Glutamatergic neuron (in vitro differentiated cells): ENCODE measurements around the gene THNSL1. TPM values are rescaled to one million over a fixed set of nuclear protein-coding genes. Genes with fewer than 3 reads are reported as not detected.

Source experiments
- DNase-seq: peaks from one replicate; pipeline ENCODE4 v3.0.0; 2022
- H3K27ac Mint-ChIP-seq: one replicate; pipeline ENCODE4 v1.8.0; 2020; ENCODE audit warnings: mild to moderate bottlenecking, mixed read lengths, inconsistent platforms; ENCODE audit not compliant: unreplicated experiment
- H3K27me3 Mint-ChIP-seq: one replicate; pipeline ENCODE4 v1.8.0; 2020; ENCODE audit warnings: mild to moderate bottlenecking, moderate library complexity, mixed read lengths, inconsistent platforms; ENCODE audit not compliant: unreplicated experiment
- H3K36me3 Mint-ChIP-seq: one replicate; pipeline ENCODE4 v1.8.0; 2020; ENCODE audit warnings: mild to moderate bottlenecking, mixed read lengths, inconsistent platforms; ENCODE audit not compliant: unreplicated experiment
- H3K4me1 Mint-ChIP-seq: one replicate; pipeline ENCODE4 v1.8.0; 2020; ENCODE audit warnings: mild to moderate bottlenecking, low read depth, mixed read lengths, inconsistent platforms; ENCODE audit not compliant: unreplicated experiment
- H3K4me3 Mint-ChIP-seq: one replicate; pipeline ENCODE4 v1.8.0; 2020; ENCODE audit warnings: mild to moderate bottlenecking, mixed read lengths, inconsistent platforms; ENCODE audit not compliant: unreplicated experiment
- H3K9me3 Mint-ChIP-seq: one replicate; pipeline ENCODE4 v1.8.0; 2020; ENCODE audit warnings: mild to moderate bottlenecking, moderate library complexity, mixed read lengths, inconsistent platforms; ENCODE audit not compliant: unreplicated experiment
- total RNA-seq: library from RNA; stranded (reverse); fragmentation: NEBNext Ultra II Directional; extraction: Animal tissue kit (Norgen Biotek cat#: 25700); gene quantifications from one replicate; pipeline ENCODE4 v1.2.1, GENCODE V29; 2021; ENCODE audit not compliant: unreplicated experiment
- TF ChIP-seq, protein P1 (sequence below): fragments of 200-600 bp; sonication (generic); IDR thresholded peaks from one replicate; pipeline ENCODE4 v1.5.0; 2021; ENCODE audit not compliant: partially characterized antibody, unreplicated experiment

Gene THNSL1
- total RNA-seq, 1 donor from 2014 or later: 2.9 TPM

DNA sequence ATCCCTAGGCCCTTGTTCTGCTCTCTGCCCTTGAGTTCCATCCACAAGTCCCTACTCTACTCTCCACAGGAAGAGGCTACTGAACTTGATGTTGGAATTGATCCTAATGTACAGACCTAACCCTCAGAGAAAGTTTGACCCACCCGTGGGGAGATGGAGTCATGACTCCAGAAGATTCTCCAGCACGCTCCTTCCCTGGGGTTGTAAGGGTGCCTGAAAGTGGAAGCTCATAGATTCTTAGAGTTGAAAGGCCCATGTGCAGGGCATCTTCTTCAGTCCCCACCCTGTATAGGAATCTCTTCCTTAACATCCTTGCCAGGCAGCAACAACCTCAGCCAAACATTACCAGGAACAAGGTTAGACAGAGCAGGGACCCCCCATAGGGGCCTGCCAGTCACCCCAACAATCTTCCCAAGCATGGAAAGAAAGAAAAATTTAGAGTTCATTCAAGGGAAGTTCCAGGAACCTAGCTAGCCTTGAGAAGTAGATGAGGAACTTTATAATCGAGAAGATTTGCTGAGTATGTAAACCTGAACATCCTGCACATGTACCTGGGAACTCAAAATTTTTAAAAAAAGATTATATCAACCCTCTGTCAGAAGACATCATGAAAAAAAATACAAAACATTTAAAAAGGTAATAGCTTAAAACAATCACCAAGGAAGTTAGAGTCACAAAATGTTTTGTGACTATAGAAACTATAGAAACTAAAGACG, 49.5 kb downstream of the THNSL1 start:
- no peak overlapping the region for H3K4me3 Mint-ChIP-seq
- DNase-seq: no peak
- H3K36me3 Mint-ChIP-seq: no peaks in the 10 kb centered on the region

DNA sequence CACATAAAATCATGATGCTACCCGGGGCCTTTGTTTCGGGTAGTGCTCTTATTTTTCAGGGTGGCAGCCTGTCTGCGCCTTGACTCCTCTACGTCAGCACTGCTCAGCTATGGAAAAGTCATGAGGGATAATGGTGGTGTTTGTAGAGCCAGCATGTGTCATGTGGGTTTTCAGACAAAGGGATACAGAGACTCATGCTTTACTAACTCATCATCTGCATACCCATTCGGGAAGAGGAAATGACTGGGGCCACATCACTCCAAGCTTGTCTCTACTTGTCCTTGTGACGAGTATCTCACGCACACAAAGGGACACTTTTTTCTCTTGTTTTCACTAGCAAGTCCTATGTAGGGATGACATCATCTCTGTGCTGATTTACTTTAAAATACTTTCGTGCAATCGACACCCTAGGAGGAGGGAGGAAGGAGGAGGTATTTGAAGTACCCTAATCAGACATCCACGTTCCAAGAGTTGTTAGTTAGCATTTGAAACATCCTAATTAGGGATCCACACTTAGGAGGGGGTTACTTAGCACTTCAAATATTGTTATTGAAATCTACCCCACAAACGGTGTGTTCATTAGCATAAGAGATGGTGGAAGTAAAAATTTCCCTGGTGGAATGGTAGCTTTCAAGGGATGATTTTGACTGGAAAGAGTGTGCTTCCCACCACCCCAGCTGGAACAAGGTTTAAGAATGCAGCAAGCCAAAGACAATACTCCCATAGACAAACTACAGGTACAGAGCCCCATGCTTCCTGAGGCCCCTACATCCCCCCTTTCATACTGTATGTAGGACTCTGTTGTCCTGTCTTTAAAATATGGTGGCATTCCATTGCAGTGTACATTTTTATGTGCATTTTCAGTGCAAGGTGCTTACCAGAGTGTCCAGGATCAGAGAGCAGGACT, 52.0 kb downstream of the THNSL1 start:
- DNase-seq: no peak
- Mint-ChIP-seq H3K9me3 (no peaks in the 10 kb centered on the region), H3K4me3 (no peak overlapping the region), H3K27me3 (no peaks in the 10 kb centered on the region), H3K36me3 (no peaks in the 10 kb centered on the region), H3K4me1 (no peaks in the 10 kb centered on the region), H3K27ac (no peak overlapping the region)
- TF ChIP-seq, protein P1, sequence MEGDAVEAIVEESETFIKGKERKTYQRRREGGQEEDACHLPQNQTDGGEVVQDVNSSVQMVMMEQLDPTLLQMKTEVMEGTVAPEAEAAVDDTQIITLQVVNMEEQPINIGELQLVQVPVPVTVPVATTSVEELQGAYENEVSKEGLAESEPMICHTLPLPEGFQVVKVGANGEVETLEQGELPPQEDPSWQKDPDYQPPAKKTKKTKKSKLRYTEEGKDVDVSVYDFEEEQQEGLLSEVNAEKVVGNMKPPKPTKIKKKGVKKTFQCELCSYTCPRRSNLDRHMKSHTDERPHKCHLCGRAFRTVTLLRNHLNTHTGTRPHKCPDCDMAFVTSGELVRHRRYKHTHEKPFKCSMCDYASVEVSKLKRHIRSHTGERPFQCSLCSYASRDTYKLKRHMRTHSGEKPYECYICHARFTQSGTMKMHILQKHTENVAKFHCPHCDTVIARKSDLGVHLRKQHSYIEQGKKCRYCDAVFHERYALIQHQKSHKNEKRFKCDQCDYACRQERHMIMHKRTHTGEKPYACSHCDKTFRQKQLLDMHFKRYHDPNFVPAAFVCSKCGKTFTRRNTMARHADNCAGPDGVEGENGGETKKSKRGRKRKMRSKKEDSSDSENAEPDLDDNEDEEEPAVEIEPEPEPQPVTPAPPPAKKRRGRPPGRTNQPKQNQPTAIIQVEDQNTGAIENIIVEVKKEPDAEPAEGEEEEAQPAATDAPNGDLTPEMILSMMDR: no peak

More for the DNA sequence above, 49.5 kb downstream of the THNSL1 start:
- Mint-ChIP-seq H3K4me1 (peaks cover 2% of the 10 kb centered on the region), H3K27me3 (no peaks in the 10 kb centered on the region), H3K27ac (no peak overlapping the region), H3K9me3 (no peaks in the 10 kb centered on the region)
- TF ChIP-seq, protein P1: no peak

- H3K36me3 Mint-ChIP-seq: no peaks in the 10 kb centered on the region
- H3K4me1 Mint-ChIP-seq: no peaks in the 10 kb centered on the region
- no peak overlapping the region for H3K4me3 Mint-ChIP-seq
- H3K9me3 Mint-ChIP-seq: peaks cover 2% of the 10 kb centered on the region
- peaks cover 1% of the 10 kb centered on the region for H3K27me3 Mint-ChIP-seq
- no peak overlapping the region for H3K27ac Mint-ChIP-seq
- DNase-seq: no peak
- TF ChIP-seq, protein P1: no peak
Measured at GRCh38 chr10:25071227-25071626, 54.8 kb downstream of the THNSL1 start.

GRCh38 chr10:25072786-25073185, 56.4 kb downstream of the THNSL1 start:
- TF ChIP-seq, protein P1: no peak
- Mint-ChIP-seq H3K36me3 (no peaks in the 10 kb centered on the region), H3K27ac (no peak overlapping the region), H3K27me3 (peaks cover 1% of the 10 kb centered on the region), H3K4me1 (no peaks in the 10 kb centered on the region), H3K9me3 (peaks cover 2% of the 10 kb centered on the region), H3K4me3 (no peak overlapping the region)
- no peak for DNase-seq
